Small intestine (tissue), 7 donors: ENCODE data around the gene CAMTA1. TPM values are rescaled to one million over a fixed set of nuclear protein-coding genes. Genes with fewer than 3 reads are reported as not detected.

Experiments used
- DNase-seq, 2 donors: peaks; one replicate each; pipeline versions ENCODE4 v3.0.0 to v3.0.0-alpha.2; 2013
- FAIRE-seq: peaks from 2 replicates; lab custom pipeline; 2012; peaks lifted over from hg19 to GRCh38; lab: Jason Lieb, UNC
- H3K27ac ChIP-seq, 3 donors: one replicate each; pipeline ENCODE4 v1.5.1; 2013; ENCODE audit warnings: low read length in 2 of 3, mild to moderate bottlenecking in 2 of 3, control low read depth in 1 of 3, inconsistent platforms in 1 of 3, low read depth in 1 of 3, moderate library complexity in 1 of 3
- H3K27me3 ChIP-seq, 3 donors: one replicate each; pipeline ENCODE4 v1.6.1; 2013; ENCODE audit warnings: low read length in 3 of 3, inconsistent platforms in 1 of 3; ENCODE audit not compliant: control insufficient read depth in 3 of 3, insufficient read depth in 3 of 3
- H3K36me3 ChIP-seq, 3 donors: one replicate each; pipeline ENCODE4 v1.6.1; 2013; ENCODE audit warnings: low read length in 3 of 3, inconsistent platforms in 1 of 3, low read depth in 1 of 3, mild to moderate bottlenecking in 1 of 3, moderate library complexity in 1 of 3; ENCODE audit not compliant: control insufficient read depth in 3 of 3, insufficient read depth in 2 of 3
- H3K4me1 ChIP-seq, 3 donors: one replicate each; pipeline ENCODE4 v1.6.1; 2013; ENCODE audit warnings: low read length in 2 of 3, inconsistent platforms in 1 of 3, low read depth in 1 of 3, mild to moderate bottlenecking in 1 of 3, moderate library complexity in 1 of 3; ENCODE audit not compliant: control insufficient read depth in 3 of 3, insufficient read depth in 2 of 3
- H3K4me3 ChIP-seq, 3 donors: one replicate each; pipeline ENCODE4 v1.5.1; 2013; ENCODE audit warnings: low read length in 3 of 3, control low read depth in 1 of 3, inconsistent platforms in 1 of 3, low read depth in 1 of 3, mild to moderate bottlenecking in 1 of 3, moderate library complexity in 1 of 3
- H3K9me3 ChIP-seq, 2 donors: one replicate each; pipeline ENCODE4 v1.6.1; 2013; ENCODE audit warnings: low read depth in 1 of 2, low read length in 1 of 2; ENCODE audit not compliant: control insufficient read depth in 2 of 2, insufficient read depth in 1 of 2
- WGBS, 3 donors: extraction: QIAGEN DNeasy Blood & Tissue Kit; methylation state at CpG; one replicate each; pipeline ENCODE4 v1.1.7; 2013; 5-methylcytosine and 5-hydroxymethylcytosine counted together
- polyA plus RNA-seq, 4 donors: library from polyadenylated mRNA; stranded (reverse) in 3 of 4; unstranded in 1 of 4; fragments of 200-250 nt in 3 of 4; fragments of 120-200 nt in 1 of 4; gene quantifications; one replicate each; pipeline versions ENCODE4 v1.2.1 to v1.2.3, GENCODE V29; 2013
- donor health status: healthy with polysubstance abuse.
- donor health status: control.
- donor health status: control.
- donor health status: Bipolar disorder and iron deficiency.
- donor health status: healthy.

Gene CAMTA1
- polyA plus RNA-seq, 4 donors: 57.6 to 177 (median 147) TPM

GRCh38 chr1:7560128-7560527, 774.9 kb downstream of the CAMTA1 start:
- H3K9me3 ChIP-seq: no peaks in the 10 kb centered on the region
- no peak overlapping the region for H3K27ac ChIP-seq
- H3K36me3 ChIP-seq: no peaks in the 10 kb centered on the region
- no peaks in the 10 kb centered on the region for H3K27me3 ChIP-seq
- no peak for FAIRE-seq
- WGBS, 3 donors: 85 to 94% (median 91%) methylated on average over 4 of the region's 4 CpGs
- H3K4me1 ChIP-seq: no peaks in the 10 kb centered on the region
- H3K4me3 ChIP-seq: no peak overlapping the region
- DNase-seq: no peak

- FAIRE-seq (no peak), DNase-seq (no peak)
- WGBS, 3 donors: 90 to 94% (median 93%) methylated on average over 15 of the region's 15 CpGs
- H3K4me3 ChIP-seq: no peak overlapping the region
- no peaks in the 10 kb centered on the region for H3K4me1 ChIP-seq
- H3K9me3 ChIP-seq: no peaks in the 10 kb centered on the region
- no peaks in the 10 kb centered on the region for H3K27me3 ChIP-seq
- H3K36me3 ChIP-seq: no peaks in the 10 kb centered on the region
- H3K27ac ChIP-seq: no peak overlapping the region
Observed at GRCh38 chr1:7560601-7561181, 775.4 kb downstream of the CAMTA1 start.

- 65 to 76% (median 66%) methylated on average over 16 of the region's 16 CpGs for WGBS, 3 donors
- Histone ChIP-seq H3K4me3 (no peak overlapping the region), H3K27me3 (no peaks in the 10 kb centered on the region), H3K27ac (no peak overlapping the region), H3K9me3 (no peaks in the 10 kb centered on the region), H3K4me1 (no peaks in the 10 kb centered on the region), H3K36me3 (no peaks in the 10 kb centered on the region)
- FAIRE-seq (no peak), DNase-seq (no peak)
Observed at GRCh38 chr1:7561331-7561921, 776.2 kb downstream of the CAMTA1 start.

GRCh38 chr1:7561936-7562728, 776.9 kb downstream of the CAMTA1 start:
- DNase-seq (peak in 1 of 2 donors; percentile 22), FAIRE-seq (no peak)
- 75 to 87% (median 79%) methylated on average over 26 of the region's 26 CpGs for WGBS, 3 donors

GRCh38 chr1:7562729-7563605, 777.7 kb downstream of the CAMTA1 start:
- no peaks in the 10 kb centered on the region for H3K27me3 ChIP-seq
- H3K36me3 ChIP-seq: no peaks in the 10 kb centered on the region
- H3K27ac ChIP-seq: no peak overlapping the region
- 85 to 95% (median 85%) methylated on average over 21 of the region's 21 CpGs for WGBS, 3 donors
- H3K9me3 ChIP-seq: no peaks in the 10 kb centered on the region
- no peak overlapping the region for H3K4me3 ChIP-seq
- FAIRE-seq: no peak
- DNase-seq: no peak
- no peaks in the 10 kb centered on the region for H3K4me1 ChIP-seq

More at GRCh38 chr1:7561936-7562728, 776.9 kb downstream of the CAMTA1 start:
- Histone ChIP-seq H3K36me3 (no peaks in the 10 kb centered on the region), H3K4me1 (no peaks in the 10 kb centered on the region), H3K4me3 (no peak overlapping the region), H3K9me3 (no peaks in the 10 kb centered on the region), H3K27ac (no peak overlapping the region), H3K27me3 (no peaks in the 10 kb centered on the region)

GRCh38 chr1:7564137-7564536, 778.9 kb downstream of the CAMTA1 start:
- DNase-seq (no peak), FAIRE-seq (no peak)
- 65 to 82% (median 66%) methylated on average over 12 of the region's 12 CpGs for WGBS, 3 donors
- H3K4me1 ChIP-seq: no peaks in the 10 kb centered on the region
- H3K36me3 ChIP-seq: no peaks in the 10 kb centered on the region
- no peaks in the 10 kb centered on the region for H3K27me3 ChIP-seq
- H3K9me3 ChIP-seq: no peaks in the 10 kb centered on the region
- H3K27ac ChIP-seq: no peak overlapping the region
- no peak overlapping the region for H3K4me3 ChIP-seq

- no peak for FAIRE-seq
- 86% methylated on average over 10 of the region's 10 CpGs for WGBS, 3 donors
- no peak for DNase-seq
Observed at GRCh38 chr1:7565099-7565750, 780.0 kb downstream of the CAMTA1 start.

More at GRCh38 chr1:7565099-7565750, 780.0 kb downstream of the CAMTA1 start:
- no peaks in the 10 kb centered on the region for H3K9me3 ChIP-seq
- H3K27ac ChIP-seq: no peak overlapping the region
- no peaks in the 10 kb centered on the region for H3K36me3 ChIP-seq
- no peaks in the 10 kb centered on the region for H3K27me3 ChIP-seq
- H3K4me1 ChIP-seq: no peaks in the 10 kb centered on the region
- H3K4me3 ChIP-seq: no peak overlapping the region
